OCI-LY7 (cell line): ENCODE results near the gene ENOX1.

Experiments
- EZH2phosphoT487 ChIP-seq: fragments of 200-600 bp; sonication (generic); IDR thresholded peaks from 2 replicates; pipeline ENCODE4 v1.6.1; 2018; ENCODE audit warnings: low read depth, borderline replicate concordance, mild to moderate bottlenecking, mixed run types, antibody characterized with exemption, low read length, moderate library complexity, mixed read lengths
- TF ChIP-seq, protein P1 (sequence below): fragments of 200-600 bp; sonication (generic); conservative IDR thresholded peaks from 2 replicates; pipeline ENCODE4 v1.5.1; 2014; ENCODE audit warnings: mild to moderate bottlenecking, antibody characterized with exemption, low read length, moderate library complexity, mixed read lengths

DNA sequence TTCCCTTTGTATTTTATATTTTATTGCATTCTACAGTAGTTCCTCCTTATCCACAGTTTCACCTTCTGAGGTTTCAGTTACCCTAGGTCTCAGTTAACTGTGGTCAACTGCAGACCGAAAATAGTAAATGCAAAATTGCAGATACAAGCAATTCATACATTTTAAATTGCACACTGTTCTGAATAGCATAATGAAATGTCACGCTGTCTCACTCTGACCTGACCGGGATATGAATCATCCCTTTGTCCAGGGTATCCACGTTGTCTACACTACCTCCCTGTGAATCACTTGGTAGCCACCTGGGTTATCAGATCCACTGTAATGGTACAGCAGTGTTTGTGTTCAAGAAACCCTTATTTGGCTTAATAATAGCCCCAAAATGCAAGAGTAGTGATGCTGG lies 438.4 kb downstream of the ENOX1 start:
- TF ChIP-seq, protein P1, sequence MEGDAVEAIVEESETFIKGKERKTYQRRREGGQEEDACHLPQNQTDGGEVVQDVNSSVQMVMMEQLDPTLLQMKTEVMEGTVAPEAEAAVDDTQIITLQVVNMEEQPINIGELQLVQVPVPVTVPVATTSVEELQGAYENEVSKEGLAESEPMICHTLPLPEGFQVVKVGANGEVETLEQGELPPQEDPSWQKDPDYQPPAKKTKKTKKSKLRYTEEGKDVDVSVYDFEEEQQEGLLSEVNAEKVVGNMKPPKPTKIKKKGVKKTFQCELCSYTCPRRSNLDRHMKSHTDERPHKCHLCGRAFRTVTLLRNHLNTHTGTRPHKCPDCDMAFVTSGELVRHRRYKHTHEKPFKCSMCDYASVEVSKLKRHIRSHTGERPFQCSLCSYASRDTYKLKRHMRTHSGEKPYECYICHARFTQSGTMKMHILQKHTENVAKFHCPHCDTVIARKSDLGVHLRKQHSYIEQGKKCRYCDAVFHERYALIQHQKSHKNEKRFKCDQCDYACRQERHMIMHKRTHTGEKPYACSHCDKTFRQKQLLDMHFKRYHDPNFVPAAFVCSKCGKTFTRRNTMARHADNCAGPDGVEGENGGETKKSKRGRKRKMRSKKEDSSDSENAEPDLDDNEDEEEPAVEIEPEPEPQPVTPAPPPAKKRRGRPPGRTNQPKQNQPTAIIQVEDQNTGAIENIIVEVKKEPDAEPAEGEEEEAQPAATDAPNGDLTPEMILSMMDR = no peak
- TF ChIP-seq EZH2phosphoT487 = no peak
